ENCODE measurements around the gene SLC44A2. TPM values are rescaled to one million over a fixed set of nuclear protein-coding genes. Genes with fewer than 3 reads are reported as not detected.

SLC44A2 gene
- total RNA-seq, 2 experiments from 2014 or later = 151 to 168 TPM

DNA sequence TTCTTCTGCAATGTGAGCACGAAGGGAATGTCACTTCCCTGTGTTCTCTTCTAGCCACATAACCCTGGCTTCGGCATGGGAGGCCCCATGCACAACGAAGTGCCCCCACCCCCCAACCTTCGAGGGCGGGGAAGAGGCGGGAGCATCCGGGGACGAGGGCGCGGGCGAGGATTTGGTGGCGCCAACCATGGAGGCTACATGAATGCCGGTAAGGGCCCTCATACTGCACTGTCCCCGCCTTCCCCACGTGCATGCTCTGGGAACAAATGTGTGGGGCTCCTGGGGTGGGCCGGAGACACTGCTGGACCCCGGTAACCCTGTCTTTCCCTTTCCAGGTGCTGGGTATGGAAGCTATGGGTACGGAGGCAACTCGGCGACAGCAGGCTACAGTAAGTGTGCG lies 58.2 kb downstream of the SLC44A2 start:
- no peak for DNase-seq
- POLR2A ChIA-PET = no interaction called here
- no peaks in the 10 kb centered on the region for H3K9me3 ChIP-seq (ENCODE audit: control insufficient read depth in 1 of 2, insufficient read depth in 1 of 2, low read length in 2 of 2)
- H3K4me3 ChIP-seq (ENCODE audit: low read length) = no peak overlapping the region
- CTCF ChIA-PET = no interaction called here
- intact Hi-C loops (cut with DNase I, micrococcal nuclease) = no loop called here
- no peaks in the 10 kb centered on the region for H3K9me3 Mint-ChIP-seq
- TF ChIP-seq CTCF (IDR thresholded peaks at IDR 0.05) = no peak
- H3K27ac ChIP-seq (ENCODE audit: low read depth in 1 of 2, low read length in 2 of 2) = no peak overlapping the region
- H3K4me1 ChIP-seq (ENCODE audit: insufficient read depth, low read length) = no peaks in the 10 kb centered on the region
- peaks cover 98% of the 10 kb centered on the region for H3K36me3 ChIP-seq (ENCODE audit: insufficient read depth, low read length)
- no peaks in the 10 kb centered on the region for H3K4me1 Mint-ChIP-seq (ENCODE audit: low read depth)
- H3K36me3 Mint-ChIP-seq (ENCODE audit: low read depth) = peaks cover 90% of the 10 kb centered on the region
- no peak overlapping the region for H3K4me3 Mint-ChIP-seq
- H3K27me3 Mint-ChIP-seq = no peaks in the 10 kb centered on the region
- no peak overlapping the region for H3K27ac Mint-ChIP-seq
- ATAC-seq (ENCODE audit: poor library complexity) = no peak
- no peaks in the 10 kb centered on the region for H3K27me3 ChIP-seq (ENCODE audit: control insufficient read depth in 1 of 2, insufficient read depth in 2 of 2, low read length in 2 of 2)

DNA sequence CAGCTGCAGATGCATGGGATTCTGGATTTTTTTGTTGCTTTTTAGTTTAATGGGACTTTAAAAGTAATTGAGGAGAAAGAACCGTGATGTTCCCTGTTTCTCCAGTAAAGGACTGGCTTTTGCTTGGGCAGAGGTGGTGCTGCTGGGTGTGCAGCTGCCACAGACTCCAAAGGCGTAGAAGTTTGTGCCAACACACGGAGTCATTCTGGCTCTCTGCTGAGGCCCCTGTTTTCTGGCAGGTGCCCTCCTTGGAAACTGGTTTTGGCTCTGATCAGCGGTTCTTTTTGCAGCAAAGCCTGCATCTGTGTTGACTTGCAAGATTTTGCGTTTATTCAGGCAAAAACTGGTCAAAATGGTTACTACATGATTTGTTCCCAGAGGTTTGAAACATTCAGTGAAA lies 59.9 kb downstream of the SLC44A2 start:
- ATAC-seq (ENCODE audit: poor library complexity) (no peak), DNase-seq (no peak)
- Mint-ChIP-seq H3K4me3 (no peak overlapping the region), H3K36me3 (ENCODE audit: low read depth) (peaks cover 90% of the 10 kb centered on the region), H3K27me3 (no peaks in the 10 kb centered on the region), H3K9me3 (no peaks in the 10 kb centered on the region), H3K27ac (no peak overlapping the region), H3K4me1 (ENCODE audit: low read depth) (no peaks in the 10 kb centered on the region)
- no peaks in the 10 kb centered on the region for H3K27me3 ChIP-seq (ENCODE audit: control insufficient read depth in 1 of 2, insufficient read depth in 2 of 2, low read length in 2 of 2)
- CTCF ChIA-PET = interaction anchor here (1.3 kb wide), 1 partner anchor 19 kb away, joined by 3 read pairs; no protein-coding TSS in a partner anchor
- H3K36me3 ChIP-seq (ENCODE audit: insufficient read depth, low read length) = peaks cover 98% of the 10 kb centered on the region
- intact Hi-C loops (cut with DNase I, micrococcal nuclease) = no loop called here
- H3K4me3 ChIP-seq (ENCODE audit: low read length) = no peak overlapping the region
- no peaks in the 10 kb centered on the region for H3K9me3 ChIP-seq (ENCODE audit: control insufficient read depth in 1 of 2, insufficient read depth in 1 of 2, low read length in 2 of 2)
- no peak for TF ChIP-seq CTCF (IDR thresholded peaks at IDR 0.05)
- H3K27ac ChIP-seq (ENCODE audit: low read depth in 1 of 2, low read length in 2 of 2) = no peak overlapping the region
- no peaks in the 10 kb centered on the region for H3K4me1 ChIP-seq (ENCODE audit: insufficient read depth, low read length)
- POLR2A ChIA-PET = no interaction called here

DNA sequence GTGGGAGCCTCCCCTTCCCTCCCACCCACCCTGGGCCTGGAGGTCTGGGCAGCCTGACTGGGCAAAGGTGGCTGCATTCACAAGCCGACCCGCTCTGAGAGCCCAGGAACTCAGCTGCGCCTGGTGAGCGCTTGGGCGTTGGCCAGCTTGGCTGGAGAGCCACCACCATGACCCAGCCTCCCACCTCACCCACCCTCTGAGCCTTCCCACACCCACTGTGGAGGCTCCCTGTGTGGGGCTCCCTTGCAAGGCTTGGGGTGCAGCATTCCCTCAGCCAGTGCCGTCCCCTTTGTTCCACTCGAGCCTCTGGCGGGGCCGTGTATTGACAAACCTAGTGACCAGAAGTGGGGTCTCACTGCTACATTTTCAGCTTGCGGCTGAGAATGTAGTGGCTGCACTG lies 60.8 kb downstream of the SLC44A2 start:
- no peak for TF ChIP-seq CTCF (IDR thresholded peaks at IDR 0.05)
- H3K36me3 Mint-ChIP-seq (ENCODE audit: low read depth) = peaks cover 88% of the 10 kb centered on the region
- H3K4me1 Mint-ChIP-seq (ENCODE audit: low read depth) = no peaks in the 10 kb centered on the region
- POLR2A ChIA-PET = no interaction called here
- CTCF ChIA-PET = no interaction called here
- intact Hi-C loops (cut with DNase I, micrococcal nuclease) = no loop called here
- H3K9me3 Mint-ChIP-seq = no peaks in the 10 kb centered on the region
- DNase-seq = no peak
- no peak overlapping the region for H3K4me3 ChIP-seq (ENCODE audit: low read length)
- H3K4me3 Mint-ChIP-seq = no peak overlapping the region
- no peaks in the 10 kb centered on the region for H3K27me3 ChIP-seq (ENCODE audit: control insufficient read depth in 1 of 2, insufficient read depth in 2 of 2, low read length in 2 of 2)
- no peaks in the 10 kb centered on the region for H3K4me1 ChIP-seq (ENCODE audit: insufficient read depth, low read length)
- ATAC-seq (ENCODE audit: poor library complexity) = no peak
- no peak overlapping the region for H3K27ac ChIP-seq (ENCODE audit: low read depth in 1 of 2, low read length in 2 of 2)
- no peaks in the 10 kb centered on the region for H3K9me3 ChIP-seq (ENCODE audit: control insufficient read depth in 1 of 2, insufficient read depth in 1 of 2, low read length in 2 of 2)
- H3K36me3 ChIP-seq (ENCODE audit: insufficient read depth, low read length) = peaks cover 98% of the 10 kb centered on the region
- H3K27ac Mint-ChIP-seq = no peak overlapping the region
- H3K27me3 Mint-ChIP-seq = no peaks in the 10 kb centered on the region

All from CD4-positive, alpha-beta T cell (primary cell).